HEK293 (cell line): ENCODE data around the gene NANOS3.

ENCODE experiments used
- CTCF ChIA-PET: fragments of 350-600 bp; formaldehyde crosslinking; extraction: SDS; loops from one replicate; lab custom pipeline; 2021; ENCODE audit warnings: antibody characterized with exemption; lab: Yijun Ruan, JAX
- POLR2A ChIA-PET: fragments of 300-600 bp; formaldehyde crosslinking; extraction: SDS; loops from one replicate; lab custom pipeline; 2020; ENCODE audit warnings: antibody characterized with exemption, inconsistent platforms; lab: Yijun Ruan, JAX
- H3K27ac ChIP-seq: fragments of 200-500 bp; sonication (Bioruptor generic); 2 replicates; pipeline ENCODE4 v1.5.1; 2014; ENCODE audit warnings: low read depth, low read length, control low read depth, inconsistent platforms; ENCODE audit errors: extremely low read depth
- H3K36me3 ChIP-seq, 2 experiments: fragments of 200-500 bp in 1 of 2; sonication (Bioruptor generic) in 1 of 2; 1 replicate in 1 of 2; 2 replicates in 1 of 2; pipeline ENCODE4 v1.5.1; 2014 to 2017; ENCODE audit warnings: inconsistent platforms in 2 of 2, low read length in 2 of 2; ENCODE audit not compliant: control insufficient read depth in 2 of 2, insufficient read depth in 1 of 2
- H3K4me1 ChIP-seq: fragments of 200-500 bp; sonication (Bioruptor generic); 2 replicates; pipeline ENCODE4 v1.5.1; 2014; ENCODE audit warnings: mild to moderate bottlenecking, low read length, inconsistent platforms; ENCODE audit not compliant: control insufficient read depth, insufficient read depth
- H3K4me3 ChIP-seq: 2 replicates; pipeline ENCODE4 v1.5.1; 2011; ENCODE audit warnings: low read depth, mild to moderate bottlenecking, control low read depth, low read length, moderate library complexity
- H3K9me3 ChIP-seq: fragments of 200-500 bp; sonication (Bioruptor generic); 2 replicates; pipeline ENCODE4 v1.5.1; 2014; ENCODE audit warnings: low read depth, low read length, inconsistent platforms; ENCODE audit not compliant: control insufficient read depth, insufficient read depth
- BCL11A ChIP-seq: fragments of 450-650 bp; formaldehyde crosslinking; IDR thresholded peaks from 2 replicates; pipeline ENCODE4 v1.5.1; 2016; ENCODE audit warnings: low read depth, missing biosample characterization, missing genetic modification characterization
- KLF8 ChIP-seq: fragments of 450-650 bp; formaldehyde crosslinking; IDR thresholded peaks from 2 replicates; pipeline ENCODE4 v1.5.1; 2016; ENCODE audit warnings: missing biosample characterization, missing genetic modification characterization
- SCRT2 ChIP-seq: fragments of 450-650 bp; formaldehyde crosslinking; IDR thresholded peaks from 2 replicates; pipeline ENCODE4 v1.5.1; 2016; ENCODE audit warnings: missing biosample characterization, missing genetic modification characterization
- SP2 ChIP-seq: fragments of 450-650 bp; formaldehyde crosslinking; IDR thresholded peaks from 2 replicates; pipeline ENCODE4 v1.5.1; 2016; ENCODE audit warnings: missing biosample characterization, missing genetic modification characterization
- ZBTB1 ChIP-seq: fragments of 450-650 bp; formaldehyde crosslinking; IDR thresholded peaks from 2 replicates; pipeline ENCODE4 v1.5.1; 2016; ENCODE audit warnings: missing biosample characterization, missing genetic modification characterization
- ZBTB48 ChIP-seq: fragments of 450-650 bp; formaldehyde crosslinking; IDR thresholded peaks from 2 replicates; pipeline ENCODE4 v1.5.1; 2016; ENCODE audit warnings: missing biosample characterization, missing genetic modification characterization
- ZEB2 ChIP-seq: fragments of 450-650 bp; formaldehyde crosslinking; IDR thresholded peaks from 2 replicates; pipeline ENCODE4 v1.5.1; 2016; ENCODE audit warnings: missing biosample characterization, missing genetic modification characterization
- ZNF292 ChIP-seq: fragments of 450-650 bp; formaldehyde crosslinking; IDR thresholded peaks from 2 replicates; pipeline ENCODE4 v1.5.1; 2016; ENCODE audit warnings: low read depth, missing biosample characterization, missing genetic modification characterization, borderline replicate concordance
- ZNF341 ChIP-seq: fragments of 450-650 bp; formaldehyde crosslinking; IDR thresholded peaks from 2 replicates; pipeline ENCODE4; 2016; ENCODE audit warnings: low read depth, missing biosample characterization, missing genetic modification characterization
- ZNF404 ChIP-seq: fragments of 450-650 bp; formaldehyde crosslinking; IDR thresholded peaks from 2 replicates; pipeline ENCODE4 v1.5.1; 2017; ENCODE audit warnings: missing biosample characterization, missing genetic modification characterization
- ZNF423 ChIP-seq: fragments of 450-650 bp; formaldehyde crosslinking; IDR thresholded peaks from 2 replicates; pipeline ENCODE4 v1.5.1; 2016; ENCODE audit warnings: missing biosample characterization, missing genetic modification characterization
- ZNF501 ChIP-seq: fragments of 450-650 bp; formaldehyde crosslinking; IDR thresholded peaks from 2 replicates; pipeline ENCODE4 v1.5.1; 2016; ENCODE audit warnings: missing biosample characterization, missing genetic modification characterization
- ZNF521 ChIP-seq: fragments of 450-650 bp; formaldehyde crosslinking; IDR thresholded peaks from 2 replicates; pipeline ENCODE4 v1.5.1; 2017; ENCODE audit warnings: missing biosample characterization, mild to moderate bottlenecking, missing genetic modification characterization
- ZNF596 ChIP-seq: fragments of 450-650 bp; IDR thresholded peaks from 2 replicates; pipeline ENCODE4 v1.5.0; 2018; ENCODE audit warnings: missing biosample characterization, mild to moderate bottlenecking, missing genetic modification characterization, moderate library complexity
- ZNF626 ChIP-seq: fragments of 450-650 bp; sonication (Bioruptor Pico); formaldehyde crosslinking; IDR thresholded peaks from 2 replicates; pipeline ENCODE4 v1.5.1; 2018; ENCODE audit warnings: missing biosample characterization, missing genetic modification characterization, inconsistent platforms
- ZNF629 ChIP-seq: fragments of 450-650 bp; formaldehyde crosslinking; IDR thresholded peaks from 2 replicates; pipeline ENCODE4 v1.5.1; 2017; ENCODE audit warnings: missing biosample characterization, missing genetic modification characterization
- ZNF670 ChIP-seq: fragments of 450-650 bp; formaldehyde crosslinking; IDR thresholded peaks from 2 replicates; pipeline ENCODE4 v1.5.1; 2016; ENCODE audit warnings: missing biosample characterization, missing genetic modification characterization, low read depth
- ZNF747 ChIP-seq: fragments of 450-650 bp; formaldehyde crosslinking; IDR thresholded peaks from 2 replicates; pipeline ENCODE4 v1.5.1; 2016; ENCODE audit warnings: missing biosample characterization, missing genetic modification characterization
- ZNF830 ChIP-seq: fragments of 450-650 bp; IDR thresholded peaks from 2 replicates; pipeline ENCODE4 v1.5.0; 2018; ENCODE audit warnings: missing biosample characterization, missing genetic modification characterization, low read depth, mild to moderate bottlenecking, moderate library complexity
- ZSCAN16 ChIP-seq: fragments of 450-650 bp; formaldehyde crosslinking; IDR thresholded peaks from 2 replicates; pipeline ENCODE4 v1.5.1; 2016; ENCODE audit warnings: missing biosample characterization, missing genetic modification characterization
- TF ChIP-seq, protein P1 (sequence below): fragments of 450-650 bp; formaldehyde crosslinking; IDR thresholded peaks from 2 replicates; pipeline ENCODE4 v1.5.1; 2016; ENCODE audit warnings: missing biosample characterization, missing genetic modification characterization
- TF ChIP-seq, protein P2 (sequence below): fragments of 450-650 bp; formaldehyde crosslinking; IDR thresholded peaks from 2 replicates; pipeline ENCODE4 v1.5.1; 2016; ENCODE audit warnings: missing biosample characterization, missing genetic modification characterization
- TF ChIP-seq, protein P3 (sequence below): IDR thresholded peaks from 2 replicates; pipeline ENCODE4 v1.6.1; 2011; ENCODE audit warnings: mild to moderate bottlenecking, low read depth, low read length, borderline replicate concordance
- TF ChIP-seq, protein P4 (sequence below): fragments of 450-650 bp; formaldehyde crosslinking; IDR thresholded peaks from 2 replicates; pipeline ENCODE4 v1.5.1; 2016; ENCODE audit warnings: missing biosample characterization, missing genetic modification characterization
- TF ChIP-seq, protein P5 (sequence below): fragments of 450-650 bp; formaldehyde crosslinking; IDR thresholded peaks from 2 replicates; pipeline ENCODE4; 2016; ENCODE audit warnings: missing biosample characterization, missing genetic modification characterization

The NANOS3 gene

DNA sequence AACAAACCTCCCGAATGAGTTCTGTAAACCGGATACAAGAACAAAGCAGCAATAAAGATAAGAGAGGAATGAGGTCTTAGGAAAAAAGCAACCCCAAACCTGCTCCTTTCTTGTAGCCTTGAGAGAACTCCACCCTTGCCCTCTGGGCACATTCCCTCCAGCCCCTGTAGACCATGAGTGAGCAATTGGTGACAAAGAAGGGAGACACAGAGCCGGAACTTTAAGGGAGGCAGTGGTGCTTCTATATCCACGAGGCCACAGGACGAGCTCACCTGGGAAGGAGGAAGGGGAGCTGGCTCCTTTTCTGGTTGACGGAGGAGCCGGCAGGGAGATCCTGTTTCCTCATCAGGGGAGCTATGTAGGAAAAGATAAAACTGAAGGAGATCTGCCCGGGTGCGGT, 15.9 kb downstream of the NANOS3 start:
- Histone ChIP-seq H3K36me3 (no peaks in the 10 kb centered on the region; a peak in 1 of 3 replicates), H3K4me1 (no peaks in the 10 kb centered on the region), H3K4me3 (no peak overlapping the region), H3K27ac (no peak overlapping the region), H3K9me3 (no peaks in the 10 kb centered on the region)
- TF ChIP-seq ZNF341 (tag by site-specific recombination), result no peak
- TF ChIP-seq ZNF629 (tag by site-specific recombination), result no peak
- TF ChIP-seq, protein P1, sequence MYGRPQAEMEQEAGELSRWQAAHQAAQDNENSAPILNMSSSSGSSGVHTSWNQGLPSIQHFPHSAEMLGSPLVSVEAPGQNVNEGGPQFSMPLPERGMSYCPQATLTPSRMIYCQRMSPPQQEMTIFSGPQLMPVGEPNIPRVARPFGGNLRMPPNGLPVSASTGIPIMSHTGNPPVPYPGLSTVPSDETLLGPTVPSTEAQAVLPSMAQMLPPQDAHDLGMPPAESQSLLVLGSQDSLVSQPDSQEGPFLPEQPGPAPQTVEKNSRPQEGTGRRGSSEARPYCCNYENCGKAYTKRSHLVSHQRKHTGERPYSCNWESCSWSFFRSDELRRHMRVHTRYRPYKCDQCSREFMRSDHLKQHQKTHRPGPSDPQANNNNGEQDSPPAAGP (tag by site-specific recombination), result no peak
- no peak for TF ChIP-seq ZNF747 (tag by site-specific recombination)
- TF ChIP-seq, protein P2, sequence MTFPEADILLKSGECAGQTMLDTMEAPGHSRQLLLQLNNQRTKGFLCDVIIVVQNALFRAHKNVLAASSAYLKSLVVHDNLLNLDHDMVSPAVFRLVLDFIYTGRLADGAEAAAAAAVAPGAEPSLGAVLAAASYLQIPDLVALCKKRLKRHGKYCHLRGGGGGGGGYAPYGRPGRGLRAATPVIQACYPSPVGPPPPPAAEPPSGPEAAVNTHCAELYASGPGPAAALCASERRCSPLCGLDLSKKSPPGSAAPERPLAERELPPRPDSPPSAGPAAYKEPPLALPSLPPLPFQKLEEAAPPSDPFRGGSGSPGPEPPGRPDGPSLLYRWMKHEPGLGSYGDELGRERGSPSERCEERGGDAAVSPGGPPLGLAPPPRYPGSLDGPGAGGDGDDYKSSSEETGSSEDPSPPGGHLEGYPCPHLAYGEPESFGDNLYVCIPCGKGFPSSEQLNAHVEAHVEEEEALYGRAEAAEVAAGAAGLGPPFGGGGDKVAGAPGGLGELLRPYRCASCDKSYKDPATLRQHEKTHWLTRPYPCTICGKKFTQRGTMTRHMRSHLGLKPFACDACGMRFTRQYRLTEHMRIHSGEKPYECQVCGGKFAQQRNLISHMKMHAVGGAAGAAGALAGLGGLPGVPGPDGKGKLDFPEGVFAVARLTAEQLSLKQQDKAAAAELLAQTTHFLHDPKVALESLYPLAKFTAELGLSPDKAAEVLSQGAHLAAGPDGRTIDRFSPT (tag by site-specific recombination), result no peak
- no peak for TF ChIP-seq ZNF423 (tag by site-specific recombination)
- TF ChIP-seq ZNF501 (tag by site-specific recombination), result no peak
- TF ChIP-seq ZEB2 (tag by site-specific recombination), result no peak
- TF ChIP-seq ZNF521 (tag by site-specific recombination), result no peak
- POLR2A ChIA-PET, result interaction anchor here (0.6 kb wide), 1 partner anchor 77 kb away, joined by 3 read pairs; no protein-coding TSS in a partner anchor
- CTCF ChIA-PET, result interaction anchor here (0.7 to 1.8 kb wide), 6 partner anchors 11 to 370 kb away, joined by 3 to 8 read pairs (median 3); no protein-coding TSS in a partner anchor

DNA sequence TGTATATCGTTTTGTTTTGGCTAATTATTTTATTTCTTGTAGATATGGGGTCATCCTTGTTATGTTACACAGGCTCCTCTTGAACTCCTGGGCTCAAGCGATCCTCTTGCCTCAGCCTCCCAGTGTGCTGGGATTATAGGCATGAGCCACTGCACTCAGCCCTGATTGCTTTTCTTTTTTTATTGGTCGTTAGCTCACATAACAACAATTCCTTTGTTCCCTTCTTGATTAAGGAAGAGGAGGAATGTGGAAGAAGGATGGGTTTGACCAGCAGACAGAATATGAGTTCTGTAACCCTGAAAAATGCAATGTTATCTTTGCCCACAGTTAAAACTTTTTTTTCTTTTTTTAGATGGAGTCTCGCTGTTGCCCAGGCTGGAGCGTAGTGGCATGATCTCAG, 17.6 kb downstream of the NANOS3 start:
- H3K4me1 ChIP-seq, result no peaks in the 10 kb centered on the region
- no peak overlapping the region for H3K4me3 ChIP-seq
- ChIA-PET POLR2A (no interaction called here), CTCF (interaction anchor here (0.6 to 1.8 kb wide), 4 partner anchors 9 to 306 kb away, joined by 3 to 8 read pairs (median 4); no protein-coding TSS in a partner anchor)
- H3K27ac ChIP-seq, result no peak overlapping the region
- no peaks in the 10 kb centered on the region for H3K9me3 ChIP-seq
- TF ChIP-seq SCRT2 (tag by site-specific recombination) (no peak), ZNF596 (tag by site-specific recombination) (no peak), ZNF670 (tag by site-specific recombination) (no peak), ZBTB48 (tag by site-specific recombination) (no peak)
- H3K36me3 ChIP-seq, result no peaks in the 10 kb centered on the region; a peak in 1 of 3 replicates

DNA sequence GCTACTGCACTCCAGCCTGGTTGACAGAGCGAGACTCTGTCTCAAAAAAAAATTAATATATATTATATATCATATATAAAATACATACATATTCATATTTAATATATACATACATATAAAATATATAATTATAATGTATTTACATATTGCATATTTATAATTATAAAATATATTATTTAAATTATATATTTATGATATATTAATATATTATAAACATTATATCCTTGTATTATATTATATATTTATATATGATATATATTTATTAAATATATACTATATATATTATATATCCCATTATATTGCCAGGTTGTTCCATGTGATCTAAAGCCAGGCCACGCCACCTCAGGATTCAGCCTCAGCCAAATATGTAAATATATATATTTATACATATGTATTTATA, 19.3 kb downstream of the NANOS3 start:
- no peak overlapping the region for H3K27ac ChIP-seq
- no peak overlapping the region for H3K4me3 ChIP-seq
- ChIA-PET CTCF (no interaction called here), POLR2A (interaction anchor here (0.6 kb wide), 1 partner anchor 242 kb away, joined by 3 read pairs; no protein-coding TSS in a partner anchor)
- H3K9me3 ChIP-seq, result no peaks in the 10 kb centered on the region
- no peaks in the 10 kb centered on the region for H3K4me1 ChIP-seq
- H3K36me3 ChIP-seq, result no peaks in the 10 kb centered on the region; a peak in 1 of 3 replicates
- TF ChIP-seq SP2 (no peak), ZNF830 (tag by site-specific recombination) (no peak), ZSCAN16 (no peak), BCL11A (no peak), ZNF747 (tag by site-specific recombination) (no peak), ZBTB1 (tag by site-specific recombination) (no peak), KLF8 (no peak), ZNF521 (tag by site-specific recombination) (no peak), ZNF626 (tag by site-specific recombination) (no peak), ZNF404 (tag by site-specific recombination) (no peak), ZNF292 (tag by site-specific recombination) (no peak)
- TF ChIP-seq, protein P3, sequence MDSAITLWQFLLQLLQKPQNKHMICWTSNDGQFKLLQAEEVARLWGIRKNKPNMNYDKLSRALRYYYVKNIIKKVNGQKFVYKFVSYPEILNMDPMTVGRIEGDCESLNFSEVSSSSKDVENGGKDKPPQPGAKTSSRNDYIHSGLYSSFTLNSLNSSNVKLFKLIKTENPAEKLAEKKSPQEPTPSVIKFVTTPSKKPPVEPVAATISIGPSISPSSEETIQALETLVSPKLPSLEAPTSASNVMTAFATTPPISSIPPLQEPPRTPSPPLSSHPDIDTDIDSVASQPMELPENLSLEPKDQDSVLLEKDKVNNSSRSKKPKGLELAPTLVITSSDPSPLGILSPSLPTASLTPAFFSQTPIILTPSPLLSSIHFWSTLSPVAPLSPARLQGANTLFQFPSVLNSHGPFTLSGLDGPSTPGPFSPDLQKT, result no peak
- TF ChIP-seq, protein P4, sequence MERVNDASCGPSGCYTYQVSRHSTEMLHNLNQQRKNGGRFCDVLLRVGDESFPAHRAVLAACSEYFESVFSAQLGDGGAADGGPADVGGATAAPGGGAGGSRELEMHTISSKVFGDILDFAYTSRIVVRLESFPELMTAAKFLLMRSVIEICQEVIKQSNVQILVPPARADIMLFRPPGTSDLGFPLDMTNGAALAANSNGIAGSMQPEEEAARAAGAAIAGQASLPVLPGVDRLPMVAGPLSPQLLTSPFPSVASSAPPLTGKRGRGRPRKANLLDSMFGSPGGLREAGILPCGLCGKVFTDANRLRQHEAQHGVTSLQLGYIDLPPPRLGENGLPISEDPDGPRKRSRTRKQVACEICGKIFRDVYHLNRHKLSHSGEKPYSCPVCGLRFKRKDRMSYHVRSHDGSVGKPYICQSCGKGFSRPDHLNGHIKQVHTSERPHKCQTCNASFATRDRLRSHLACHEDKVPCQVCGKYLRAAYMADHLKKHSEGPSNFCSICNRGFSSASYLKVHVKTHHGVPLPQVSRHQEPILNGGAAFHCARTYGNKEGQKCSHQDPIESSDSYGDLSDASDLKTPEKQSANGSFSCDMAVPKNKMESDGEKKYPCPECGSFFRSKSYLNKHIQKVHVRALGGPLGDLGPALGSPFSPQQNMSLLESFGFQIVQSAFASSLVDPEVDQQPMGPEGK (tag by site-specific recombination), result no peak
- TF ChIP-seq, protein P5, sequence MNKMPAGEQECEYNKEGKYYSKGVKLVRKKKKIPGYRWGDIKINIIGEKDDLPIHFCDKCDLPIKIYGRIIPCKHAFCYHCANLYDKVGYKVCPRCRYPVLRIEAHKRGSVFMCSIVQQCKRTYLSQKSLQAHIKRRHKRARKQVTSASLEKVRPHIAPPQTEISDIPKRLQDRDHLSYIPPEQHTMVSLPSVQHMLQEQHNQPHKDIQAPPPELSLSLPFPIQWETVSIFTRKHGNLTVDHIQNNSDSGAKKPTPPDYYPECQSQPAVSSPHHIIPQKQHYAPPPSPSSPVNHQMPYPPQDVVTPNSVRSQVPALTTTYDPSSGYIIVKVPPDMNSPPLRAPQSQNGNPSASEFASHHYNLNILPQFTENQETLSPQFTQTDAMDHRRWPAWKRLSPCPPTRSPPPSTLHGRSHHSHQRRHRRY (tag by site-specific recombination), result no peak
